GM18502 (cell line): ENCODE data around the gene ARSK.

Experiments used
- ATAC-seq: cut with Tn5 transposase; IDR thresholded peaks from one replicate; pipeline ENCODE4 v1.9.1; 2021; ENCODE audit warnings: mild to moderate bottlenecking; ENCODE audit not compliant: unreplicated experiment, poor library complexity

ARSK gene

GRCh38 chr5:95554647-95555548, at the start of gene ARSK, which contains the start of gene SKIC3:
Gene ARSK, plus strand, starts transcription at chr5:95555101. Its CDS starts 178 bp downstream, at chr5:95555279.
Gene SKIC3, minus strand, starts transcription at chr5:95554977. Its CDS starts 7,827 bp downstream, at chr5:95547150.
- peak; percentile 92 for ATAC-seq

GRCh38 chr5:95508550-95508949, 46.4 kb upstream of the ARSK start:
- ATAC-seq: no peak

- ATAC-seq: no peak
Measured at GRCh38 chr5:95511606-95512005, 43.3 kb upstream of the ARSK start.

GRCh38 chr5:95518417-95518816, 36.5 kb upstream of the ARSK start:
- ATAC-seq: no peak

- no peak for ATAC-seq
Measured at GRCh38 chr5:95519151-95519550, 35.8 kb upstream of the ARSK start.

- ATAC-seq: no peak
Measured at GRCh38 chr5:95519681-95520080, 35.2 kb upstream of the ARSK start.

GRCh38 chr5:95520206-95520605, 34.7 kb upstream of the ARSK start:
- no peak for ATAC-seq

GRCh38 chr5:95524423-95524822, 30.5 kb upstream of the ARSK start:
- no peak for ATAC-seq

GRCh38 chr5:95526871-95527270, 28.0 kb upstream of the ARSK start:
- no peak for ATAC-seq

GRCh38 chr5:95528565-95528964, 26.3 kb upstream of the ARSK start:
- ATAC-seq: no peak

- ATAC-seq: no peak
Measured at GRCh38 chr5:95530416-95530815, 24.5 kb upstream of the ARSK start.

- ATAC-seq: no peak
Measured at GRCh38 chr5:95531491-95531890, 23.4 kb upstream of the ARSK start.

- ATAC-seq: no peak
Measured at GRCh38 chr5:95532415-95532814, 22.5 kb upstream of the ARSK start.

- ATAC-seq: no peak
Measured at GRCh38 chr5:95533106-95533505, 21.8 kb upstream of the ARSK start.

- ATAC-seq: no peak
Measured at GRCh38 chr5:95533761-95534160, 21.1 kb upstream of the ARSK start.

GRCh38 chr5:95537501-95537900, 17.4 kb upstream of the ARSK start:
- ATAC-seq: no peak

GRCh38 chr5:95543017-95543705, 11.7 kb upstream of the ARSK start:
- no peak for ATAC-seq

GRCh38 chr5:95549030-95549429, 5.9 kb upstream of the ARSK start:
- ATAC-seq: no peak

GRCh38 chr5:95554331-95554646, 612 bp upstream of the ARSK start:
- peak; percentile 37 for ATAC-seq

- ATAC-seq: no peak
Measured at GRCh38 chr5:95555553-95555952, 652 bp downstream of the ARSK start.

- ATAC-seq: no peak
Measured at GRCh38 chr5:95557841-95558240, 2.9 kb downstream of the ARSK start.

- ATAC-seq: no peak
Measured at GRCh38 chr5:95562282-95562681, 7.4 kb downstream of the ARSK start.
